ENCODE data around the gene AGBL1.

AGBL1 gene

DNA sequence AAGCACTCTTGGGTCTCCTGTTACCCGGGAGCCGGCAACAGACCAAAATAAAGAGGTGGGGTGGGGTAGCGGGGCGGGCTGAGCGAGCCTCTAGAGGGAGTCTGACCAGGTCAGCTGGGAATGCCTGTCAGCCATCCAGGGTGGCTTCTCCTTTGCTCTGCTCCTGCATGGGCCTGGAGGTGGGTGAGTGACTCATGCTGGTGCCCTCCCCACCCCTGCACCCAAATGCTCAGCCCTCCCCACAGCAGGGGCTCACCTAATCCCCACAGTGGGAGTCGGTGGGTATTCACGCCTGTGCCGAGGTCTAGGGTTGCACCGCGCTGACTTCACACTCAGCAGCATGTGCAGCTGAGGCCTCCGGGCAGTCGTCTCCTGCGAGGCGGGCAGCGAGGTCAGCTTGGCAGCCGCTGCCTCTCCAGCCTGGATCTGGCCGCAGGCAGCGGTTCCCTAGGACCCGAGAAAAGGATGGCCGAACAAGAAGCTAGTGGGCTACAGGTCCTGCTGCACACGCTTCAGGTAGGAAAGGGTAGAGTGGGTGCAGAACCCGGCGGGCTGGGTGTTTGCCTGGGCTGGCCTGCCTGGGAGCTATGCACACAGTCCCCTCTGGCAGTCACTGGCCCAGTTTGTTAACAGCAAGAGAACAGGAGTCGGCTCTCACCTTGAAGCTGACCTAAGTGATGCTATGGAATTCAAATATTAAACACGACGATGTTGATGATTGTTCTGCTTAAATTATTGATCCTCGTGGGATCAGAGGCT lies at the start of gene AGBL1:
TSS of gene AGBL1 (plus strand) at position 364 of the 759 bp plus-strand sequence.
- TF ChIP-seq, protein P1, sequence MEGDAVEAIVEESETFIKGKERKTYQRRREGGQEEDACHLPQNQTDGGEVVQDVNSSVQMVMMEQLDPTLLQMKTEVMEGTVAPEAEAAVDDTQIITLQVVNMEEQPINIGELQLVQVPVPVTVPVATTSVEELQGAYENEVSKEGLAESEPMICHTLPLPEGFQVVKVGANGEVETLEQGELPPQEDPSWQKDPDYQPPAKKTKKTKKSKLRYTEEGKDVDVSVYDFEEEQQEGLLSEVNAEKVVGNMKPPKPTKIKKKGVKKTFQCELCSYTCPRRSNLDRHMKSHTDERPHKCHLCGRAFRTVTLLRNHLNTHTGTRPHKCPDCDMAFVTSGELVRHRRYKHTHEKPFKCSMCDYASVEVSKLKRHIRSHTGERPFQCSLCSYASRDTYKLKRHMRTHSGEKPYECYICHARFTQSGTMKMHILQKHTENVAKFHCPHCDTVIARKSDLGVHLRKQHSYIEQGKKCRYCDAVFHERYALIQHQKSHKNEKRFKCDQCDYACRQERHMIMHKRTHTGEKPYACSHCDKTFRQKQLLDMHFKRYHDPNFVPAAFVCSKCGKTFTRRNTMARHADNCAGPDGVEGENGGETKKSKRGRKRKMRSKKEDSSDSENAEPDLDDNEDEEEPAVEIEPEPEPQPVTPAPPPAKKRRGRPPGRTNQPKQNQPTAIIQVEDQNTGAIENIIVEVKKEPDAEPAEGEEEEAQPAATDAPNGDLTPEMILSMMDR (IDR thresholded peaks at IDR 0.05; ENCODE audit: extremely low read depth, missing control alignments): no peak
- no peak for DNase-seq (ENCODE audit: low spot score)

DNA sequence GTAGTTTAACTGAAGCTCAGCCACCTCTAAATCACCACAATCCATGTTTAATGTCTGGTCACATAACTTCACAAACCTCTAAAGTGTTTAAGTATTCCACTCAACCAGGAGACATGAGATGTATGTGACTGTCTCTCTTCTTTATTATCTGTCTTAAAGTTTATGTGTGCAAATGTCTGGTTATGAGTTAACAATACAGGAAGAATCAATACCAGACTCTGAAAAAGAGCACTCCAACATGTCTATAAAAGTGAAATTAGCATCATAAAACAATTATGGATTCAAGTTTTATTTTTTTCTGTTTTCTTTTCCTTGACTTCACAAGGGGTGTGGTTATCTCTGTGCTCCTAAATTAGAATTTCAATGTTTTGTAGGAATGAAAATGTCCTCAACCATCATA lies 44.8 kb upstream of the AGBL1 start:
- TF ChIP-seq, protein P1 (IDR thresholded peaks at IDR 0.05; ENCODE audit: extremely low read depth, missing control alignments): no peak
- DNase-seq (ENCODE audit: low spot score): no peak

DNA sequence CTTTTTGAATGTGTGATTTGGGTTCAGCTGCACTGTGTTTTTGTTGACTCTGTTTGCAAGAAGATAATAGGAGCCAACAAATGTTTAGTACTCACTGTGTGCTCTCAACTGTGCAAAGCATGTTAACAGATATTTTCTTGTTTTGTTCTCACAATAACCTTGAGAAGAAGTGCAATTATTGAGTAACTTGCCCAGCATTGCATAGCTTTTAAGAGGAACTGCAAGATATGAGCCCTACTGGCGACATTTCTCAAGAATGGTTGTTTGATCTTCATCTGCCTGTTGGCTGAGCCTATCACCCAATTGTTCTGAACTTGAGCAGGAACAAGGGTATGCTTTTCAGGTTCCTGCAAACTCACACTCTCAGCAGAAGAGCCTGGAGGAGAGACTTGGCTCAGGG lies 43.4 kb upstream of the AGBL1 start:
- DNase-seq (ENCODE audit: low spot score): no peak
- TF ChIP-seq, protein P1 (IDR thresholded peaks at IDR 0.05; ENCODE audit: extremely low read depth, missing control alignments): no peak

DNA sequence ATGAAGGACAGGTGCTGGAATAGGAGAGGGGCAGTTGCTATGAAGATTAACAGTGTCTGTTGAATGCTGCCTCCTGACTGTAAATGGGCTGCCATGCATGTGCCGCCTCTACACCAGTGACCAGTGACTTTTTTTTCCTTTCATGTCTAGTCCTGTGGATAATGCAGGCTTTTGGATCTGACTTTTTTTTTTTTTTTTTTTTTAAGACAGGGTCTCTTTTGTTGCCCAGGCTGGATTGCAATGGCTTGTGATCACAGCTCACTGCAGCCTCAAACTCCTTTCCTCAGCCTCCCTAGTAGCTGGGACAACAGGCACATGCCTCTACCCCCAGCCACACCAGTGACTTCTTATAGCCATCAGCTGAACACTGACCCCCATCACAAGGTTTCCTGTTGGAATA lies 41.2 kb upstream of the AGBL1 start:
- DNase-seq (ENCODE audit: low spot score): no peak
- TF ChIP-seq, protein P1 (IDR thresholded peaks at IDR 0.05; ENCODE audit: extremely low read depth, missing control alignments): no peak

DNA sequence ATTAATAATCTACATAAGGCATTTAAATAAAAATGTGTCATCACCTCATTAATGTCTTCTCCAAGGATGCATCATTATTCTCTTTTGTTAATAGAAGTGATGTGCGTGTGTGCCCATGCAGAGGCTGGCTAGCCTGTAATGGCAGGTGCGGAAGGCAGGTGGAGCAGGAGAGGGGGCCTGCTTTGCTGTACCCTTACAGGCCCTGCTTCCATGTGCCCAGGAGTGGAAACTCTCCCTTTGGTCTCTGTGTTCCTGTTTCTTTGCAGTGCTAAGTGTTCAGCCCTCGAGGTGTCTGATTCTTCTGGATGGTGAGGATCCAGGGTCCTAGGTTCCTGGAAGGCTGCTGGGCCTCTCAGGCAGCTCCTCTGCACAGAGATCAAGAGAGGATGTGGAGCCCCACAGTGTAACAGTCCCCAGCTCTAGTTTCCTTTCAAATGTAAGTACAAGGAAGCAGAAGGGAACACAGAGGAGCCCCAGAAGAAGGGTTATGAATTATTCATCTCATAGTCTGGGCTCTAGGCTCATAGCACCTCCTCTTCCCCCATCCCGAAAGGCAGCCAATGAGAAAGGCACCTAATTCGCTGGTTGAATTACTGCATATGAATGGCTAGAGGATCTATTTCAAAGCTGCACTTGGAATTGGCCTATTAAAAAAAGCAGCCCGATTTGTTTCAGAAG lies 39.2 kb upstream of the AGBL1 start:
- TF ChIP-seq, protein P1 (IDR thresholded peaks at IDR 0.05; ENCODE audit: extremely low read depth, missing control alignments): no peak
- DNase-seq (ENCODE audit: low spot score): no peak

DNA sequence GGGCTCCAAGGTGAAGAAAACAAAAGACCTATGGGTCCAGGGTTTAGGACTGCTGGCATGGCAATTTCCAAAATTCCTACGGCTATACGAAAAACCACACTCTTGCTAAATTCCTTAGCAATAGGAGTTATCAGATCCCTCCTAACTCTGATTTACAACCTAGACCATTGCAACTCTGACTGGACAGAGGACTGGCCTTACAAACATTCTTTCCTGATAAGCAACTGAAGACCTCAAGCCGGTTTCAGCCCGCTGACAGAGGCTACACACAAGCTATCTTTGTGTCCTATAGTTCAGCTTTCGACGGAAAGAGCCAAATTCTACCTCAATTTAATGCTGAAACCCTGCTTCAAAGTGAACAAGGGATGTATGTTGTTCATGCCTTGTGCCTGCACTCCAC lies 38.3 kb upstream of the AGBL1 start:
- DNase-seq (ENCODE audit: low spot score): no peak
- TF ChIP-seq, protein P1 (IDR thresholded peaks at IDR 0.05; ENCODE audit: extremely low read depth, missing control alignments): no peak

DNA sequence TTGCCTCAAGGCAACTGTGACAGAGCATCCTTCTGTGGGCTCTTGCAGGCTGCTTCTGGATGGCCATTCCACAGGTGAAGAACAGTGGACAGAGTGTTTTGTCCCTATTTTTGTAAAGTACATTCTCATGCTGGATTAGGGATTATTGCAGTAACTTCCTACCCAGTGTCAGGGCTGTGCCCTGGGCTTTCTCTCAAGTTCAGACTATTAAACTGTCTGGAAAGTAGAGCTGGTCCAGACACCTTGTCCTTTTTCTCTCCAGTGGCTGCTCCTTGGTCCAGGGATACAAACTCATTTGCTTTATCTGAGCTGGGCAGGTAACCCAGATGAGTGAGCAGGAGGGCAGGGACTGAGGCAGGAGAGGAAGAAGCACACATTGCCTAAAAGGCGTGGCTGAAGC lies 37.4 kb upstream of the AGBL1 start:
- DNase-seq (ENCODE audit: low spot score): no peak
- TF ChIP-seq, protein P1 (IDR thresholded peaks at IDR 0.05; ENCODE audit: extremely low read depth, missing control alignments): no peak

Measured in GM20000 (cell line).